NCI-H1105 treated with DMSO at 0.1 percent for 48 hours (cell line): ENCODE data around the gene LYPD1.

Experiments
- DNase-seq: peaks from one replicate; lab custom pipeline; 2025; lab: John Stamatoyannopoulos, UW

Gene LYPD1

GRCh38 chr2:132595186-132595585 is 74.8 kb downstream of the LYPD1 start:
- DNase-seq: no peak
